Heart right ventricle (tissue), 16 donors: ENCODE results near the gene SSBP3. TPM values are rescaled to one million over a fixed set of nuclear protein-coding genes. Genes with fewer than 3 reads are reported as not detected.

Experiments
- ATAC-seq, 8 donors: fragments of 200-7000 bp; cut with Tn5 transposase; one replicate each; pipeline ENCODE4 v1.9.1; 2020; ENCODE audit warnings: mild to moderate bottlenecking in 8 of 8, moderate library complexity in 8 of 8, moderate number of reproducible peaks in 1 of 8
- DNase-seq, 2 donors: peaks; one replicate each; pipeline ENCODE4 v3.0.0-alpha.2; 2020
- H3K27ac ChIP-seq, 10 donors: fragments of 200-600 bp; sonication (generic) in 2 of 10; one replicate each; pipeline versions ENCODE4 v1.5.0 to v1.8.0; 2020 to 2022; ENCODE audit warnings: mild to moderate bottlenecking in 3 of 10
- H3K27me3 ChIP-seq, 7 donors: fragments of 200-600 bp; one replicate each; pipeline ENCODE4 v1.8.0; 2021 to 2022; ENCODE audit warnings: mild to moderate bottlenecking in 2 of 7
- H3K36me3 ChIP-seq, 9 donors: fragments of 200-600 bp; sonication (generic) in 1 of 9; one replicate each; pipeline versions ENCODE4 v1.5.0 to v1.8.0; 2020 to 2022; ENCODE audit warnings: mild to moderate bottlenecking in 2 of 9
- H3K4me1 ChIP-seq, 9 donors: fragments of 200-600 bp; sonication (generic) in 1 of 9; one replicate each; pipeline versions ENCODE4 v1.5.0 to v1.8.0; 2020 to 2022; ENCODE audit warnings: mild to moderate bottlenecking in 4 of 9
- H3K4me3 ChIP-seq, 10 donors: fragments of 200-600 bp; sonication (generic) in 2 of 10; one replicate each; pipeline versions ENCODE4 v1.5.0 to v1.8.0; 2020 to 2022; ENCODE audit warnings: mild to moderate bottlenecking in 7 of 10, moderate library complexity in 2 of 10
- H3K9me3 ChIP-seq, 11 donors: fragments of 200-600 bp in 10 of 11; sonication (generic) in 2 of 11; one replicate each; pipeline versions ENCODE4 v1.5.0 to v1.8.0; 2013 to 2022; ENCODE audit warnings: mild to moderate bottlenecking in 2 of 11, control low read depth in 1 of 11, moderate library complexity in 1 of 11
- WGBS, 2 donors: extraction: QIAGEN DNeasy Blood & Tissue Kit; methylation state at CpG; one replicate each; pipeline ENCODE4 v1.1.7; 2013; ENCODE audit warnings: inconsistent platforms in 1 of 2; 5-methylcytosine and 5-hydroxymethylcytosine counted together
- intact Hi-C, 10 donors: fragments of 100-400 bp; cut with DNase I; formaldehyde crosslinking; loops; one replicate each; pipeline versions ENCODE4 v1.11.1 to v1.14.2; 2022
- polyA plus RNA-seq, 2 donors: library from polyadenylated mRNA; stranded (reverse); fragments of 200-250 nt; gene quantifications; one replicate each; pipeline ENCODE4 v1.2.3, GENCODE V29; 2013
- total RNA-seq, 10 donors: library from RNA; stranded (reverse); fragmentation: NEBNext Ultra II Directional in 3 of 10; extraction: Animal tissue kit (Norgen Biotek cat#: 25700) in 3 of 10; gene quantifications; one replicate each; pipeline versions ENCODE4 v1.2.1 to v1.2.4, GENCODE V29; 2021 to 2023
- TF ChIP-seq, protein P1 (sequence below), 9 donors: fragments of 200-600 bp; sonication (generic) in 2 of 9; IDR thresholded peaks; one replicate each; pipeline versions ENCODE4 v1.5.0 to v1.8.0; 2021 to 2022; ENCODE audit warnings: antibody characterized with exemption in 9 of 9, mild to moderate bottlenecking in 5 of 9, moderate library complexity in 1 of 9
- donor health status: Arrhythmogenic right ventricular cardiomyopathy.
- donor health status: ischemic (EF 13 %, LVEDD 7.1; RV severe dilation, severe dysfunction).
- donor health status: healthy with polysubstance abuse.
- donor health status: DM: no; HTN: yes; CAD: no.
- donor health status: DM: no; HTN: no; CAD: no.
- donor health status: ischemic (EF 25% LVEDD 6.9; RV normal size, moderate dysfunction).
- donor health status: ischemic (EF 25% LVEDD 5.7; RV mildly dilated, moderate dysfunction).
- donor health status: healthy.
- donor health status: DM: yes; HTN: yes; CAD: no.
- donor health status: Ischemic cardiomyopathy.
- donor health status: ischemic (EF 35%, LVEDD 5.7; RV mildly dilated, moderate dysfunction).
- donor health status: nonischemic (EF 11% LVEDD 7.7; RV severe dilation, severe dysfunction).
- donor health status: DM: yes; HTN: yes; CAD: no.
- donor health status: PGD.
- donor health status: ischemic (EF 29% LVEDD 5.4; RV normal size, mild dysfunction).
- donor health status: nonischemic (EF 23%, LVEDD 6.1; RV moderate dilation, normal function).

Gene SSBP3
- total and polyA plus RNA-seq, 12 donors = 17.6 to 71.9 (median 52.8) TPM

DNA sequence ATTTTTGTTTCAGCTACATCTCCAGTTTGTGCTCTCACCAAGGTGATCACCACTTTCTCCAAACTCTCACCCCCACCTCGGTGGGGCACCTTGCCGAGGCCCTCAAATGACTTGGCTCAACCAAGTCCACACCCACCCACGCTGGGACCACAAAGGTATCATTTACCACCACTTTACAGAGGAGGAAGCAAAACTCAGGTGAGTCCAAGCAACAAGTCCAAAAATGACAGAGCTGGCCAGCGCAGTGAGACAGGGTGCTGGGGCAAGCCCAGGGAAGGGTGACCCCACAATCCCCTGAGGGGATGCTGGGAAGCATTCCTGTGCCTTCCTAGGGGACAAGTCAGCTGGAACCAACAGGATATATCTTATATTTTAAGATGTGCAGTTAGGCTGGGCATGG, 24.7 kb downstream of the SSBP3 start:
- H3K4me1 ChIP-seq = peaks cover 15 to 80% (median 60%) of the 10 kb centered on the region in 9 donors
- WGBS, 2 donors = 93% methylated on average over 4 of the region's 4 CpGs

DNA sequence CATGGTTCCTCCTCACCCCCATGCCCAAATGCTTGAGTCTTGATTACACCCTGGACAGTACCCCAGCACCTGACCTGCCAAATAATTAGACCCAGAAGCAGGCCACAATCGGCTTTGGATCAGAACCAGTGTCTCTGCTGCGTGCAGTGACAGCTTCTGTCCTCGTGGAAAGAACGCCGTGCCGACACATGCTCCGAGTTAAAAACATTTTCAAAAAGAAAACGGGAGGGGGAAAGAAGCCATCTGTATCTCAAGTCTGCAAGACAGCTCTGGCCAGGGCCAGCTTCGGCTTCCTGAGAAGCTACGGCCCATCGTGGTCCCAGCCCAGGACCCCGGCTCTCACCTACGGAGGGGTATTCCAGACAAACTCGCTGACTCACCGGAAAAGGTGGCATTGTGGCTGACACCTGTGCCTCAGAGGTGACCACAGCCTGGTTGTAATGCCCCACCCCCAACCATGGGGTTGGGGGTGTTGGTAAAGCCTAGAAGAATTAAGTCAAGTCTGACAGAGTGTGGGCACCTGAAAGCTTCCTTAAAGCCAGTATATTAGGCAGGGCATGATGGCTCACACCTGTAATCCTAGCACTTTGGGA, 25.8 kb downstream of the SSBP3 start:
- 46 to 52% methylated on average over 15 of the region's 15 CpGs for WGBS, 2 donors
- Histone ChIP-seq H3K4me1 (peaks cover 25 to 80% (median 66%) of the 10 kb centered on the region in 9 donors), H3K36me3 (peaks cover 0 to 12% (median 0%) of the 10 kb centered on the region in 9 donors), H3K9me3 (no peaks in the 10 kb centered on the region), H3K4me3 (peak overlapping the region in 1 of 10 donors; percentile 15), H3K27ac (peak overlapping the region in 9 of 10 donors; percentile 31 to 82 (median 66)), H3K27me3 (no peaks in the 10 kb centered on the region)
- intact Hi-C loops = no loop called here
- ATAC-seq (peak in 1 of 8 donors; percentile 3), DNase-seq (no peak)
- TF ChIP-seq, protein P1, sequence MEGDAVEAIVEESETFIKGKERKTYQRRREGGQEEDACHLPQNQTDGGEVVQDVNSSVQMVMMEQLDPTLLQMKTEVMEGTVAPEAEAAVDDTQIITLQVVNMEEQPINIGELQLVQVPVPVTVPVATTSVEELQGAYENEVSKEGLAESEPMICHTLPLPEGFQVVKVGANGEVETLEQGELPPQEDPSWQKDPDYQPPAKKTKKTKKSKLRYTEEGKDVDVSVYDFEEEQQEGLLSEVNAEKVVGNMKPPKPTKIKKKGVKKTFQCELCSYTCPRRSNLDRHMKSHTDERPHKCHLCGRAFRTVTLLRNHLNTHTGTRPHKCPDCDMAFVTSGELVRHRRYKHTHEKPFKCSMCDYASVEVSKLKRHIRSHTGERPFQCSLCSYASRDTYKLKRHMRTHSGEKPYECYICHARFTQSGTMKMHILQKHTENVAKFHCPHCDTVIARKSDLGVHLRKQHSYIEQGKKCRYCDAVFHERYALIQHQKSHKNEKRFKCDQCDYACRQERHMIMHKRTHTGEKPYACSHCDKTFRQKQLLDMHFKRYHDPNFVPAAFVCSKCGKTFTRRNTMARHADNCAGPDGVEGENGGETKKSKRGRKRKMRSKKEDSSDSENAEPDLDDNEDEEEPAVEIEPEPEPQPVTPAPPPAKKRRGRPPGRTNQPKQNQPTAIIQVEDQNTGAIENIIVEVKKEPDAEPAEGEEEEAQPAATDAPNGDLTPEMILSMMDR (IDR thresholded peaks at IDR 0.05) = no peak

More for the DNA sequence above, 24.7 kb downstream of the SSBP3 start:
- H3K4me3 ChIP-seq = no peak overlapping the region
- TF ChIP-seq, protein P1 (IDR thresholded peaks at IDR 0.05) = no peak
- H3K27me3 ChIP-seq = no peaks in the 10 kb centered on the region
- no peaks in the 10 kb centered on the region for H3K9me3 ChIP-seq
- H3K27ac ChIP-seq = no peak overlapping the region
- DNase-seq = no peak
- intact Hi-C loops = no loop called here
- H3K36me3 ChIP-seq = peaks cover 0 to 12% (median 0%) of the 10 kb centered on the region in 9 donors
- no peak for ATAC-seq

DNA sequence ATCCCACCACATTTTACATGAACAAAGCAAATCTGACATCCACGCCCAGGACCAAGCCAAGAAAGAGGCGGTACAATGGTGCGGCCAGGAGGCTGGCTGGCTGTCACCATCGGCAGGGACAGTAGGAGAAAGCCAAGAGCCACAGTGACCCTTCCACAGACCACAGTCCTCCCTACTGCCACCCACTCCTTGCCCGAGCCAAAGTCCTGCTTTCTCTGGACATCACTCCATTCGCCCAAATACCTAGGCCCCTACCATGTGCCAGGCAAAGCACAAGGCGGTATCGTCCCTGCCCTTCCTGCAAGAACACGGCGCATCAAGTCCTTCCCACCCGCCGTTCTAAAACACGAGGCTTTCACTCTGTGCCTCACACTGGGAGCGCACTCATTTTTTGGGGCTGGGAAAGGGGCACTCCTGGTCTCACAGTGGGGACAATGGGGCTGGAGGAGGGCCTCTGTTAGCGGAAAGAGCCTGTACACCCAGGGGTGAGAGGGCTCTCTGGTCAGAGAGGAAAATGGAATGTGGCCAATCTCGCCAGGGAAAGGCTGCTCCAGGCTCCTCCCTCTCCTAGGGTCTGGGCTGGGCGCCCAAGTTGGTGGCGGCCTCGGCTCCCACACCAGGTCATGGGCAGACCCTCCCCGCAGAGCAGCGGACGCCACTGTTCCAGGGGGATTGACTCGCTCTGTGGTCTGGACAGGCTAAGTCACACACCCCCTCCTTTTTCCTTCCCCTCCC, 26.5 kb downstream of the SSBP3 start:
- H3K4me3 ChIP-seq = peak overlapping the region in 1 of 10 donors; percentile 15
- peaks cover 27 to 80% (median 66%) of the 10 kb centered on the region in 9 donors for H3K4me1 ChIP-seq
- WGBS, 2 donors = 54 to 58% methylated on average over 23 of the region's 23 CpGs
- H3K27ac ChIP-seq = peak overlapping the region in 9 of 10 donors; percentile 31 to 82 (median 66)
- peaks cover 0 to 12% (median 0%) of the 10 kb centered on the region in 9 donors for H3K36me3 ChIP-seq
- intact Hi-C loops = no loop called here
- peak; percentile 63 to 72 for DNase-seq
- no peaks in the 10 kb centered on the region for H3K9me3 ChIP-seq
- H3K27me3 ChIP-seq = no peaks in the 10 kb centered on the region
- ATAC-seq = peak; percentile 48 to 80 (median 67)
- TF ChIP-seq, protein P1 (IDR thresholded peaks at IDR 0.05) = no peak

DNA sequence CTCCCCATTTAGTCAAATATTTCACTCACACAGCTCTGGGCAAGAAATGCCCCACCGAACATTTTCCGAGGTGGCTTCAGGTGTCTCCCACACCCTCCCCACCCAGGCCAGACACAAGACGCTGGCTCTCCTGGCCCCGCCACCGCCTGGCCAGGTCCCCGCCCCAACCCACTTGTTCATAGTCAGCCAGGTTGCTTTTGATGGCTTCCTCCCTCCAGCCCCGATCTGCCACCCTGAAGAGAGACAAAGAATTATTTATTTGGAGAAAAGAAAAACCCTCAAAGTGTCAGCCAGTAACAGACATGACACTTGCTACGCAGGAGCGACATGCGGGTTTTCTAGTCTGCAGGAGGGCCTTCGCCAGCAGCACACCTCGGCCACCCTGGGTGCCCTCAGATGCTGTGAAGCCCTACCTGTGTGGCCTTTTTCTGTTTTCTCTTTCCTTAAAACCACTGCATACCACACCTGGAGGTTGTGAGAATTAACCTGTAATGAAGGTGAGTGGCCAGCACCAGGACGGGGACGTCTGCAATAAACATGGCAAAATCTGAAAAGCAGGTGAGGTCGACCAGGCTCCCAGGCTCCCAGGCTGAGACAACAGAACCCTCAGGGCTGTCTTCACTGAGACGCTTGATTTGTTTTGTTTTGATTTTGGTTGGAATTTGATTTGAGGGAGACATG, 27.2 kb downstream of the SSBP3 start:
- H3K27me3 ChIP-seq = no peaks in the 10 kb centered on the region
- TF ChIP-seq, protein P1 (IDR thresholded peaks at IDR 0.05) = no peak
- H3K4me1 ChIP-seq = peaks cover 23 to 76% (median 67%) of the 10 kb centered on the region in 9 donors
- ATAC-seq (no peak), DNase-seq (no peak)
- no peak overlapping the region for H3K4me3 ChIP-seq
- WGBS, 2 donors = 76 to 78% methylated on average over 16 of the region's 16 CpGs
- H3K36me3 ChIP-seq = peaks cover 0 to 12% (median 0%) of the 10 kb centered on the region in 9 donors
- intact Hi-C loops = no loop called here
- H3K9me3 ChIP-seq = no peaks in the 10 kb centered on the region
- H3K27ac ChIP-seq = peak overlapping the region in 9 of 10 donors; percentile 15 to 82 (median 69)
